Loucy (cell line): ENCODE measurements around the gene GLOD4.

ENCODE experiments used
- H2AFZ ChIP-seq: fragments of 200-600 bp; sonication (generic); 2 replicates; pipeline ENCODE4 v1.6.0; 2016; ENCODE audit warnings: antibody characterized with exemption, mild to moderate bottlenecking, low read length, moderate library complexity
- H3F3A ChIP-seq: fragments of 200-600 bp; 2 replicates; pipeline ENCODE4 v1.6.0; 2016; ENCODE audit warnings: antibody characterized with exemption, low read depth, mild to moderate bottlenecking
- H3K27me3 ChIP-seq: fragments of 200-600 bp; sonication (generic); 2 replicates; pipeline ENCODE4 v1.6.1; 2014; ENCODE audit warnings: low read length, mild to moderate bottlenecking; ENCODE audit not compliant: insufficient read depth, poor library complexity, severe bottlenecking
- H3K36me3 ChIP-seq: fragments of 200-600 bp; sonication (generic); 2 replicates; pipeline ENCODE4 v1.6.1; 2016; ENCODE audit warnings: low read length; ENCODE audit not compliant: insufficient read depth
- H3K4me1 ChIP-seq: fragments of 200-600 bp; sonication (generic); 2 replicates; pipeline ENCODE4 v1.5.1; 2014; ENCODE audit warnings: low read length, mild to moderate bottlenecking; ENCODE audit not compliant: insufficient read depth, poor library complexity, severe bottlenecking
- H3K4me2 ChIP-seq: fragments of 200-600 bp; sonication (generic); 2 replicates; pipeline ENCODE4 v1.6.0; 2014; ENCODE audit warnings: antibody characterized with exemption, low read length, low read depth, mild to moderate bottlenecking; ENCODE audit not compliant: poor library complexity, severe bottlenecking
- H3K4me3 ChIP-seq: fragments of 200-600 bp; sonication (generic); 2 replicates; pipeline ENCODE4 v1.5.1; 2014; ENCODE audit warnings: low read length, mild to moderate bottlenecking, mixed read lengths; ENCODE audit not compliant: poor library complexity, severe bottlenecking
- H3K79me2 ChIP-seq: fragments of 200-600 bp; sonication (generic); 2 replicates; pipeline ENCODE4 v1.6.1; 2014; ENCODE audit warnings: low read length; ENCODE audit not compliant: insufficient read depth
- H3K9ac ChIP-seq: fragments of 200-600 bp; sonication (generic); 2 replicates; pipeline ENCODE4 v1.6.0; 2014; ENCODE audit warnings: mild to moderate bottlenecking, low read depth, low read length, moderate library complexity; ENCODE audit not compliant: poor library complexity, severe bottlenecking
- H3K9me2 ChIP-seq: fragments of 200-600 bp; sonication (generic); replicated peaks from 2 replicates; pipeline ENCODE4 v1.6.1; 2016; ENCODE audit warnings: low read depth, low read length, mixed read lengths
- H3K9me3 ChIP-seq: fragments of 200-600 bp; sonication (generic); 2 replicates; pipeline ENCODE4 v1.6.1; 2014; ENCODE audit warnings: mild to moderate bottlenecking, antibody characterized with exemption, low read length, low read depth; ENCODE audit not compliant: insufficient read depth
- H4K20me1 ChIP-seq: fragments of 200-600 bp; sonication (generic); 2 replicates; pipeline ENCODE4 v1.6.0; 2014; ENCODE audit warnings: antibody characterized with exemption, low read length, mild to moderate bottlenecking; ENCODE audit not compliant: insufficient read depth, poor library complexity, severe bottlenecking
- CTCF ChIP-seq: fragments of 200-600 bp; sonication (generic); conservative IDR thresholded peaks from 2 replicates; pipeline ENCODE4 v1.5.1; 2014; ENCODE audit warnings: mild to moderate bottlenecking, antibody characterized with exemption, low read length
- EZH2phosphoT487 ChIP-seq: fragments of 200-600 bp; IDR thresholded peaks from 2 replicates; pipeline ENCODE4 v1.6.1; 2018; ENCODE audit warnings: antibody characterized with exemption, mild to moderate bottlenecking, moderate library complexity, borderline replicate concordance

The GLOD4 gene

DNA sequence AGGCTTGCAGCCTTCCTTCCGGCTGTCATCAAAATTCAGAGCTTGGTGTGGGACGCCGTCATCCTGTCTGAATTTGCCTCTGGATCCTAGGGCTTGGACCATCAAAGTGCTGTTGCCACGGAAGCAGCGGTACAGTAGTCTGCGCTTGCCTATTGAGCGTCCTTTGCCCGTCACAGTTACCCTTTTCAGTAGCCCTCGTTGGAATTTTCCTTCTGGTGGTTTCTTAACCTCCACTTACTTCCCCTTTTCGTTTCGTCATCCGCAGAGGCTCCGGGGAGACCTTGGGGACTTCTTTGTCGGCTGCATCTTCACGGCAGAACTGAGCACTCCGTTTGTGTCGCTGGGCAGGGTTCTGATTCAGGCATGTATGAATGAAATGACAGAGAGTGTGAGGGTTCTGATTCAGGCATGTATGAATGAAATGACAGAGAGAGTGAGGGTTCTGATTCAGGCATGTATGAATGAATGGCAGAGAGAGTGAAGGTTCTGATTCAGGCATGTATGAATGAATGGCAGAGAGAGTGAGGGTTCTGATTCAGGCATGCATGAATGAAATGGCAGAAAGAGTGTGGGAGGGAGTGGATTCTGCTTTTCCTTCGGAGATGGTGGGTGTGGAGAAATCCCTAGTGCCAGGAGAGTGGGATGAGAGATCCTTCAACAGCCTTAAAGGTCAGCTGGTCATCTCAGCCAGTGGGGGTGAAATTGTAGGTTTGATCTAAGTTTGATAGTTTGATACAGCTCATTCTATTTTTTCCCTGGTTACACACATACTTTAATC, 41.7 kb downstream of the GLOD4 start:
- Histone ChIP-seq H3K4me1 (peaks cover 12% of the 10 kb centered on the region), H3K27me3 (no peaks in the 10 kb centered on the region), H3K9ac (no peak overlapping the region), H3K9me3 (no peaks in the 10 kb centered on the region), H4K20me1 (peaks cover 4% of the 10 kb centered on the region), H3K4me3 (no peak overlapping the region), H3K79me2 (peaks cover 30% of the 10 kb centered on the region; the same call in 1 of the 2 replicates), H3K4me2 (no peak overlapping the region), H3K36me3 (peaks cover 38% of the 10 kb centered on the region; the same call in 1 of the 2 replicates), H2AFZ (no peak overlapping the region), H3K9me2 (no peaks in the 10 kb centered on the region), H3F3A (no peaks in the 10 kb centered on the region)
- TF ChIP-seq CTCF (no peak), EZH2phosphoT487 (no peak)

DNA sequence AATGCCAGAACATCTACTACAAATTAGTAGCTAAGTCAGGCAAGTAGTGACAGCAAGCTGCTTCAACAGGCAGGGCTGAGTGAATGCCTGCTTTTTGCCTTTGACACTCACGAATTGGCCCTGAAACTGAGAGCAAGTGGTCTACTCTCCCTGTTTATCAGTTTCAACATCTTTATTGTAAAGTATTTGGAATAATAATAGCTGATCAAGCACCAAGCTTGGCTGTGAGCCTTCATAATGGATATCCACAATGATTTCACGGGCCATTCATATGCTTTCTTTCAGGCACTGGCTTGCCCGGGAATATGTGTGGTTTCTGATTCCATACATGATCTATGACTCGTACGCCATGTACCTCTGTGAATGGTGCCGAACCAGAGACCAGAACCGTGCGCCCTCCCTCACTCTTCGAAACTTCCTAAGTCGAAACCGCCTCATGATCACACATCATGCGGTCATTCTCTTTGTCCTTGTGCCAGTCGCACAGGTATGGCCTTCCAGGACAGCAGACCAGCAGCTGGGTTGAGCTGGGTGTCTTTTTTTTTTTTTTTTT, 44.4 kb downstream of the GLOD4 start:
- no peaks in the 10 kb centered on the region for H3F3A ChIP-seq

DNA sequence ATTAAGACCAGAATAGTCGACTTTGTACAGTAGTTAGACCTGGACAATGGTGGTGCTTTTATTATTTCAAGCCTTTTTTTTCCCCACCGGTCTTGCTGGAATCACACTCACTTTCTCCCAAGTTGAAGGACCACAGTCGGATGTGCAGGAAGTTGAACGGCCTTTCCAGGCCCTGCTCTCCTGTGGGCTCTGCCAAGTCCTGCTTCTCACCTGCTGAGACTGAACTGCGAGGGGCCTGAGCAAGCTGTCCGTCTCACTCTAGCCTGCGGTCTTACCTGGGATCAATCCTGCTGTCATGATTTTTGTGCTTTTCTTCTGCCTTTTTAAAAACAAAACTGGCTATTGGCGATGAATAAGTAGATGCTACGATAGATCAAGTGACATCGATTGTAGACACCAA, 48.3 kb downstream of the GLOD4 start:
- H3K4me3 ChIP-seq, result peak overlapping the region; percentile 88
- H3K36me3 ChIP-seq, result peaks cover 5% of the 10 kb centered on the region; the same call in 1 of the 2 replicates
- H3K4me2 ChIP-seq, result peak overlapping the region; percentile 92
- H3K27me3 ChIP-seq, result no peaks in the 10 kb centered on the region
- H3F3A ChIP-seq, result no peaks in the 10 kb centered on the region
- H2AFZ ChIP-seq, result no peak overlapping the region
- TF ChIP-seq EZH2phosphoT487 (no peak), CTCF (no peak)
- peaks cover 3% of the 10 kb centered on the region for H4K20me1 ChIP-seq
- H3K9ac ChIP-seq, result peak overlapping the region; percentile 75
- no peaks in the 10 kb centered on the region for H3K9me2 ChIP-seq
- no peaks in the 10 kb centered on the region for H3K9me3 ChIP-seq
- H3K79me2 ChIP-seq, result peaks cover 51% of the 10 kb centered on the region
- peaks cover 48% of the 10 kb centered on the region for H3K4me1 ChIP-seq

More for the DNA sequence above, 44.4 kb downstream of the GLOD4 start:
- peaks cover 22% of the 10 kb centered on the region; the same call in 1 of the 2 replicates for H3K36me3 ChIP-seq
- H3K79me2 ChIP-seq, result peaks cover 51% of the 10 kb centered on the region
- no peak overlapping the region for H3K4me2 ChIP-seq
- no peak overlapping the region for H2AFZ ChIP-seq
- TF ChIP-seq CTCF, result no peak
- no peak for TF ChIP-seq EZH2phosphoT487
- H3K9me3 ChIP-seq, result no peaks in the 10 kb centered on the region
- H3K9me2 ChIP-seq, result no peaks in the 10 kb centered on the region
- H3K4me3 ChIP-seq, result no peak overlapping the region
- no peaks in the 10 kb centered on the region for H3K27me3 ChIP-seq
- H3K9ac ChIP-seq, result no peak overlapping the region
- H3K4me1 ChIP-seq, result peaks cover 34% of the 10 kb centered on the region
- H4K20me1 ChIP-seq, result peaks cover 3% of the 10 kb centered on the region
